GM23338 (cell line): ENCODE results near the gene SCFD2. TPM values are rescaled to one million over a fixed set of nuclear protein-coding genes. Genes with fewer than 3 reads are reported as not detected.
A peak's percentile ranks its signal among the peaks of the same experiment; 100 is the strongest.

Experiments
- ATAC-seq: fragments of 200-7000 bp; cut with Tn5 transposase; 3 replicates; pipeline ENCODE4 v1.9.1; 2020
- DNase-seq: peaks from one replicate; pipeline ENCODE4 v3.0.0-alpha.2; 2015; ENCODE audit warnings: low spot score
- H2AFZ ChIP-seq: fragments of 200-600 bp; sonication (generic); 2 replicates; pipeline ENCODE4 v1.8.0; 2016; ENCODE audit warnings: antibody characterized with exemption, mild to moderate bottlenecking, moderate library complexity
- H3F3A ChIP-seq: fragments of 200-600 bp; sonication (generic); replicated peaks from 2 replicates; pipeline ENCODE4 v1.8.0; 2017; ENCODE audit warnings: antibody characterized with exemption, mixed run types, low read depth
- H3K27ac ChIP-seq: fragments of 200-600 bp; sonication (generic); 2 replicates; pipeline ENCODE4 v1.6.1; 2016; ENCODE audit warnings: low read depth
- H3K27me3 ChIP-seq: fragments of 200-600 bp; sonication (generic); 2 replicates; pipeline ENCODE4 v1.8.0; 2016; ENCODE audit warnings: mild to moderate bottlenecking, mixed run types, moderate library complexity; ENCODE audit not compliant: insufficient read depth
- H3K36me3 ChIP-seq: fragments of 200-600 bp; sonication (generic); 2 replicates; pipeline ENCODE4 v1.8.0; 2016; ENCODE audit warnings: mild to moderate bottlenecking; ENCODE audit not compliant: insufficient read depth
- H3K4me1 ChIP-seq: fragments of 200-600 bp; sonication (generic); 2 replicates; pipeline ENCODE4 v1.8.0; 2016; ENCODE audit warnings: mild to moderate bottlenecking, moderate library complexity; ENCODE audit not compliant: insufficient read depth
- H3K4me2 ChIP-seq: fragments of 200-600 bp; sonication (generic); 2 replicates; pipeline ENCODE4 v1.7.1; 2017; ENCODE audit warnings: mixed run types
- H3K4me3 ChIP-seq: fragments of 200-600 bp; sonication (generic); 2 replicates; pipeline ENCODE4 v1.6.1; 2016; ENCODE audit warnings: mixed run types
- H3K79me2 ChIP-seq: fragments of 200-600 bp; sonication (generic); replicated peaks from 2 replicates; pipeline ENCODE4 v1.8.0; 2017; ENCODE audit warnings: mild to moderate bottlenecking; ENCODE audit not compliant: insufficient read depth
- H3K9me2 ChIP-seq: fragments of 200-600 bp; sonication (generic); 2 replicates; pipeline ENCODE4 v1.8.0; 2017; ENCODE audit not compliant: insufficient read depth
- H4K20me1 ChIP-seq: fragments of 200-600 bp; sonication (generic); replicated peaks from 2 replicates; pipeline ENCODE4 v1.8.0; 2017; ENCODE audit warnings: mild to moderate bottlenecking; ENCODE audit not compliant: insufficient read depth
- H3K27ac Mint-ChIP-seq: 2 replicates; pipeline ENCODE4 v1.8.0; 2020; ENCODE audit warnings: inconsistent platforms, mild to moderate bottlenecking, moderate library complexity, mixed read lengths
- H3K27me3 Mint-ChIP-seq: 3 replicates; pipeline ENCODE4 v1.8.0; 2022; ENCODE audit warnings: low read depth, mild to moderate bottlenecking, moderate library complexity, mixed read lengths, inconsistent platforms; ENCODE audit not compliant: insufficient read depth, poor library complexity
- H3K36me3 Mint-ChIP-seq: 3 replicates; pipeline ENCODE4 v1.8.0; 2021; ENCODE audit warnings: low read depth, mild to moderate bottlenecking, inconsistent platforms, moderate library complexity, mixed read lengths
- H3K4me1 Mint-ChIP-seq: 3 replicates; pipeline ENCODE4 v1.8.0; 2020; ENCODE audit warnings: mild to moderate bottlenecking, inconsistent platforms, mixed read lengths
- H3K4me3 Mint-ChIP-seq: 3 replicates; pipeline ENCODE4 v1.8.0; 2021; ENCODE audit warnings: moderate library complexity, mild to moderate bottlenecking, inconsistent platforms, mixed read lengths
- H3K9me3 Mint-ChIP-seq: 3 replicates; pipeline ENCODE4 v1.8.0; 2020; ENCODE audit warnings: moderate library complexity, mild to moderate bottlenecking, inconsistent platforms, mixed read lengths
- ETS1 ChIP-seq: IDR thresholded peaks from 2 replicates; pipeline ENCODE4 v1.6.1; 2016; ENCODE audit warnings: antibody characterized with exemption
- EZH2 ChIP-seq: fragments of 200-600 bp; sonication (generic); IDR thresholded peaks from one replicate; pipeline ENCODE4 v1.8.0; 2017; ENCODE audit warnings: antibody characterized with exemption, mild to moderate bottlenecking, low read depth; ENCODE audit not compliant: unreplicated experiment
- EZH2phosphoT487 ChIP-seq: fragments of 200-600 bp; sonication (generic); IDR thresholded peaks from one replicate; pipeline ENCODE4 v1.8.1; 2018; ENCODE audit warnings: antibody characterized with exemption; ENCODE audit not compliant: unreplicated experiment
- POLR2AphosphoS5 ChIP-seq: IDR thresholded peaks from 2 replicates; pipeline ENCODE4 v1.6.1; 2016; ENCODE audit warnings: antibody characterized with exemption, low read depth
- STAT1 ChIP-seq: IDR thresholded peaks from one replicate; pipeline ENCODE4 v1.6.1; 2016; ENCODE audit warnings: antibody characterized with exemption; ENCODE audit not compliant: unreplicated experiment
- ZNF114 ChIP-seq: fragments of 250-450 bp; sonication (Bioruptor Pico); IDR thresholded peaks from 2 replicates; pipeline ENCODE4 v1.5.0; 2020; ENCODE audit warnings: mild to moderate bottlenecking, moderate library complexity
- ZNF462 ChIP-seq: fragments of 250-450 bp; sonication (Bioruptor Pico); IDR thresholded peaks from 2 replicates; pipeline ENCODE4 v1.5.0; 2020; ENCODE audit warnings: mild to moderate bottlenecking, moderate library complexity
- polyA plus RNA-seq: library from polyadenylated mRNA; unstranded; fragments of >200 nt; fragmentation: Nextera tagmentation; extraction: Ambion mirVana; gene quantifications from 2 replicates; pipeline ENCODE4 v1.2.1, GENCODE V29; 2016
- total RNA-seq: library from RNA; depleted of rRNA; stranded (reverse); fragments of >200 nt; shearing (Covaris generic); gene quantifications from 2 replicates; pipeline ENCODE4 v1.2.3, GENCODE V29; 2014

The SCFD2 gene
- total and polyA plus RNA-seq, 2 experiments from 2014 or later: 5.7 to 17.5 TPM

GRCh38 chr4:52846502-52846901 is 519.4 kb downstream of the SCFD2 start:
- Histone ChIP-seq H3K4me3 (no peak overlapping the region), H3K9me2 (peaks cover 6% of the 10 kb centered on the region), H3K27me3 (no peaks in the 10 kb centered on the region), H3K36me3 (no peaks in the 10 kb centered on the region), H3K4me2 (no peak overlapping the region), H4K20me1 (no peaks in the 10 kb centered on the region), H3K4me1 (peaks cover 5% of the 10 kb centered on the region), H3F3A (no peaks in the 10 kb centered on the region; the same call in 1 of the 2 replicates), H3K27ac (no peak overlapping the region), H2AFZ (peak overlapping the region; percentile 43; the same call in 1 of the 2 replicates), H3K79me2 (no peaks in the 10 kb centered on the region)
- ATAC-seq (no peak), DNase-seq (no peak)
- no peak for TF ChIP-seq EZH2
- TF ChIP-seq ZNF114 (CRISPR knock-in tag): no peak
- no peak for TF ChIP-seq EZH2phosphoT487
- TF ChIP-seq ZNF462 (CRISPR knock-in tag): no peak
- TF ChIP-seq STAT1: no peak
- Mint-ChIP-seq H3K4me3 (no peak overlapping the region), H3K27ac (no peak overlapping the region), H3K4me1 (peaks cover 28% of the 10 kb centered on the region), H3K9me3 (no peaks in the 10 kb centered on the region; the same call in 2 of the 3 replicates), H3K27me3 (peaks cover 13% of the 10 kb centered on the region), H3K36me3 (no peaks in the 10 kb centered on the region; the same call in 2 of the 3 replicates)

- DNase-seq (no peak), ATAC-seq (no peak)
- no peak for TF ChIP-seq ETS1
- TF ChIP-seq POLR2AphosphoS5: no peak
- no peak for TF ChIP-seq EZH2phosphoT487
- TF ChIP-seq STAT1: no peak
- Histone ChIP-seq H3F3A (no peaks in the 10 kb centered on the region; the same call in 1 of the 2 replicates), H3K9me2 (peaks cover 6% of the 10 kb centered on the region), H3K36me3 (no peaks in the 10 kb centered on the region), H4K20me1 (no peaks in the 10 kb centered on the region), H3K4me3 (no peak overlapping the region), H2AFZ (no peak overlapping the region), H3K27me3 (no peaks in the 10 kb centered on the region), H3K4me2 (no peak overlapping the region), H3K4me1 (peaks cover 24% of the 10 kb centered on the region), H3K27ac (no peak overlapping the region), H3K79me2 (no peaks in the 10 kb centered on the region)
- Mint-ChIP-seq H3K4me1 (peaks cover 47% of the 10 kb centered on the region), H3K4me3 (no peak overlapping the region), H3K36me3 (no peaks in the 10 kb centered on the region; the same call in 2 of the 3 replicates), H3K27me3 (peaks cover 13% of the 10 kb centered on the region), H3K27ac (no peak overlapping the region), H3K9me3 (no peaks in the 10 kb centered on the region; the same call in 2 of the 3 replicates)
These were observed 521.3 kb downstream of the SCFD2 start for GRCh38 chr4:52844596-52844995.
